ENCODE data around the gene TRPV2.

DNA sequence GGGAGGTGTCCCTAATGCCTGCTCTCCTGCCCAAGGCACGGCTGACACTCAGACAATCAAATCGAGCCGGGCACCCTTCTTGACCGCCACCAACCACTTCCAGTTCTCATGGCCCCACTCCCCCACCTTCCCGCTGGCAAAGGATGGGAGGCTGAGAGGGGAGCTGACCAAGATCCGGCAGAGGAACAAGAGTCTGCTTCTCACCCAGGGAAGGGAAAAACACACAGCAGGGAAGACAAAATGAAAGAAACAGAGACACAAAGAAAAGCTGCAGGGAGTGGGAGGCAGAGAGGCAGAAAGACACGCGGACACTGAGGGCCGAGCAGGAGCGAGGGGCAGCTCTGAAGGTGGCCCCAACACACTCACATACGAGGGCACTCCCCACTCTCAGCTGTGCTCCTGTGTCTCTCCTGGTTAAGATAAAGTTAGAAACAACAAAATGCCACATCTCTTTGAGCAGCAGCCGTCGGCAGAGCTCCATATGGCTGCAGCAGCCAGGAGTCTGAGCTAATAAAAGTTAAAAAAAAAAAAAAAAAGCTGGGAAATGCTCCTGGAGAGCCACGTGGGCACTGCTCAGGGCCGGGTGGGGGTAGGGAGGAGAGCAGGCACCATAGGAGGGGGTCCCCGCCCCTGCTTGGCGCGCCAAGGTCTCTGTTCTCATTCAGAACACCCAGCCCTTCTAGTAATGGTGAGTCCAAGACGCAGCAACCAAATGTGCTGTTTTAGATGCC, 69.2 kb downstream of the TRPV2 start:
- TF ChIP-seq POLR2A (IDR thresholded peaks at IDR 0.05): no peak
- TF ChIP-seq, protein P1, sequence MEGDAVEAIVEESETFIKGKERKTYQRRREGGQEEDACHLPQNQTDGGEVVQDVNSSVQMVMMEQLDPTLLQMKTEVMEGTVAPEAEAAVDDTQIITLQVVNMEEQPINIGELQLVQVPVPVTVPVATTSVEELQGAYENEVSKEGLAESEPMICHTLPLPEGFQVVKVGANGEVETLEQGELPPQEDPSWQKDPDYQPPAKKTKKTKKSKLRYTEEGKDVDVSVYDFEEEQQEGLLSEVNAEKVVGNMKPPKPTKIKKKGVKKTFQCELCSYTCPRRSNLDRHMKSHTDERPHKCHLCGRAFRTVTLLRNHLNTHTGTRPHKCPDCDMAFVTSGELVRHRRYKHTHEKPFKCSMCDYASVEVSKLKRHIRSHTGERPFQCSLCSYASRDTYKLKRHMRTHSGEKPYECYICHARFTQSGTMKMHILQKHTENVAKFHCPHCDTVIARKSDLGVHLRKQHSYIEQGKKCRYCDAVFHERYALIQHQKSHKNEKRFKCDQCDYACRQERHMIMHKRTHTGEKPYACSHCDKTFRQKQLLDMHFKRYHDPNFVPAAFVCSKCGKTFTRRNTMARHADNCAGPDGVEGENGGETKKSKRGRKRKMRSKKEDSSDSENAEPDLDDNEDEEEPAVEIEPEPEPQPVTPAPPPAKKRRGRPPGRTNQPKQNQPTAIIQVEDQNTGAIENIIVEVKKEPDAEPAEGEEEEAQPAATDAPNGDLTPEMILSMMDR (IDR thresholded peaks at IDR 0.05): no peak
